Upper lobe of left lung (tissue), 4 donors: ENCODE results near the gene CADPS.

Experiments used
- POLR2A ChIP-seq, 4 donors: fragments of 450-650 bp; IDR thresholded peaks; one replicate each; pipeline ENCODE4 v1.5.1; 2016 to 2017; ENCODE audit warnings: antibody characterized with exemption in 4 of 4, mild to moderate bottlenecking in 2 of 4
- POLR2AphosphoS5 ChIP-seq, 2 donors: sonication (generic); formaldehyde crosslinking; IDR thresholded peaks; one replicate each; pipeline ENCODE4 v1.5.1; 2017; ENCODE audit warnings: antibody characterized with exemption in 2 of 2
- TF ChIP-seq, protein P1 (sequence below), 6 experiments: fragments of 450-650 bp in 4 of 6; fragments of 200-600 bp in 2 of 6; sonication (generic) in 2 of 6; IDR thresholded peaks; one replicate each; pipeline ENCODE4 v1.5.1; 2016 to 2019; ENCODE audit warnings: antibody characterized with exemption in 6 of 6

DNA sequence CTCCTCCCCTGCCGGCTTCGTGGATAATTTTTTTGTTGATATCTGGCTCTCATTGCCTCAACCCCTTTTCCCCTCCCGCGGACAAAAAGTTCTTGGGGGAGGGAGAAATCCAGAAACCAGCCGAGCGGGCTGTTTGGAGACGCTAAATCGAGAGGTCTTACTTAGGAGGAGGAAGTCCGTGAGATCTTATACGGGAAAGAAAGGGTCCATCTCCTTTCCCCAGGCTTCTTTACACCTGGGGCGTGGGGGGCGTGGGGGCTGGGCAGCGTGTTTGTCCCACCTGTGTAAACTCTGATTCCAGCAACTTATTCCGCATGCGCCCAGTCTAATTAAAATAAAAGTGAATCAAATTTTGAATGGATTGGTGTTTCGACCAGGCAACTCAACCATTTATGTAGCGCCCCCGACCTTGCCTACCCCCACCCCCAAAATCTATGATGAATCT lies 364 bp upstream of the CADPS start:
- TF ChIP-seq, protein P1, sequence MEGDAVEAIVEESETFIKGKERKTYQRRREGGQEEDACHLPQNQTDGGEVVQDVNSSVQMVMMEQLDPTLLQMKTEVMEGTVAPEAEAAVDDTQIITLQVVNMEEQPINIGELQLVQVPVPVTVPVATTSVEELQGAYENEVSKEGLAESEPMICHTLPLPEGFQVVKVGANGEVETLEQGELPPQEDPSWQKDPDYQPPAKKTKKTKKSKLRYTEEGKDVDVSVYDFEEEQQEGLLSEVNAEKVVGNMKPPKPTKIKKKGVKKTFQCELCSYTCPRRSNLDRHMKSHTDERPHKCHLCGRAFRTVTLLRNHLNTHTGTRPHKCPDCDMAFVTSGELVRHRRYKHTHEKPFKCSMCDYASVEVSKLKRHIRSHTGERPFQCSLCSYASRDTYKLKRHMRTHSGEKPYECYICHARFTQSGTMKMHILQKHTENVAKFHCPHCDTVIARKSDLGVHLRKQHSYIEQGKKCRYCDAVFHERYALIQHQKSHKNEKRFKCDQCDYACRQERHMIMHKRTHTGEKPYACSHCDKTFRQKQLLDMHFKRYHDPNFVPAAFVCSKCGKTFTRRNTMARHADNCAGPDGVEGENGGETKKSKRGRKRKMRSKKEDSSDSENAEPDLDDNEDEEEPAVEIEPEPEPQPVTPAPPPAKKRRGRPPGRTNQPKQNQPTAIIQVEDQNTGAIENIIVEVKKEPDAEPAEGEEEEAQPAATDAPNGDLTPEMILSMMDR (IDR thresholded peaks at IDR 0.05), result no peak
- TF ChIP-seq POLR2AphosphoS5 (IDR thresholded peaks at IDR 0.05) (no peak), POLR2A (IDR thresholded peaks at IDR 0.05) (no peak)
